Measurements from ENCODE around the gene RASAL1.

Gene RASAL1

DNA sequence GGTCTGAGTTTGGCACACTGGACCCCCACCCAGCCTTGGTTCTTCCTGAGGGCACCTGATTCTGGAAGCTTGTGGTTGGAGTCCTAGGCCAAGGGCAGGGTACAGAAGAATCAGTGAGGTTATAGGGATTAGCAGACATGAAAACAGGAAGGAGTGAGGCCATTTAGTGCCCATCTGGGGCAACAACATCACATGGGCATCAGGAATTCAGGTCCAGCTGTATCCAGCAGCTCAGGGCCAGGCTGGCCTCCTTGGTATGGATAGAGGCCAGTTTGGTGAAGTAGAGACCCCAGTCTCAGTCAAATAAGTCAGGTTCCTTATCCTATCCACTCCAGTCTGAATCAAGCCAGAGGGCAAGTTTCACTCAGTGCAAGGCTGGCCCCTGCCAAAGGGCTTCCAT is 36.2 kb downstream of the RASAL1 start:
- no peak overlapping the region for H3K4me3 ChIP-seq (ENCODE audit: low read depth, low read length)
- DNase-seq (ENCODE audit: low read depth, low spot score): no peak
- TF ChIP-seq, protein P1, sequence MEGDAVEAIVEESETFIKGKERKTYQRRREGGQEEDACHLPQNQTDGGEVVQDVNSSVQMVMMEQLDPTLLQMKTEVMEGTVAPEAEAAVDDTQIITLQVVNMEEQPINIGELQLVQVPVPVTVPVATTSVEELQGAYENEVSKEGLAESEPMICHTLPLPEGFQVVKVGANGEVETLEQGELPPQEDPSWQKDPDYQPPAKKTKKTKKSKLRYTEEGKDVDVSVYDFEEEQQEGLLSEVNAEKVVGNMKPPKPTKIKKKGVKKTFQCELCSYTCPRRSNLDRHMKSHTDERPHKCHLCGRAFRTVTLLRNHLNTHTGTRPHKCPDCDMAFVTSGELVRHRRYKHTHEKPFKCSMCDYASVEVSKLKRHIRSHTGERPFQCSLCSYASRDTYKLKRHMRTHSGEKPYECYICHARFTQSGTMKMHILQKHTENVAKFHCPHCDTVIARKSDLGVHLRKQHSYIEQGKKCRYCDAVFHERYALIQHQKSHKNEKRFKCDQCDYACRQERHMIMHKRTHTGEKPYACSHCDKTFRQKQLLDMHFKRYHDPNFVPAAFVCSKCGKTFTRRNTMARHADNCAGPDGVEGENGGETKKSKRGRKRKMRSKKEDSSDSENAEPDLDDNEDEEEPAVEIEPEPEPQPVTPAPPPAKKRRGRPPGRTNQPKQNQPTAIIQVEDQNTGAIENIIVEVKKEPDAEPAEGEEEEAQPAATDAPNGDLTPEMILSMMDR (IDR thresholded peaks at IDR 0.05; ENCODE audit: low read depth, low read length): no peak
- in situ Hi-C loops (cut with HindIII; ENCODE audit: low sequenced_read_pairs): no loop called here

DNA sequence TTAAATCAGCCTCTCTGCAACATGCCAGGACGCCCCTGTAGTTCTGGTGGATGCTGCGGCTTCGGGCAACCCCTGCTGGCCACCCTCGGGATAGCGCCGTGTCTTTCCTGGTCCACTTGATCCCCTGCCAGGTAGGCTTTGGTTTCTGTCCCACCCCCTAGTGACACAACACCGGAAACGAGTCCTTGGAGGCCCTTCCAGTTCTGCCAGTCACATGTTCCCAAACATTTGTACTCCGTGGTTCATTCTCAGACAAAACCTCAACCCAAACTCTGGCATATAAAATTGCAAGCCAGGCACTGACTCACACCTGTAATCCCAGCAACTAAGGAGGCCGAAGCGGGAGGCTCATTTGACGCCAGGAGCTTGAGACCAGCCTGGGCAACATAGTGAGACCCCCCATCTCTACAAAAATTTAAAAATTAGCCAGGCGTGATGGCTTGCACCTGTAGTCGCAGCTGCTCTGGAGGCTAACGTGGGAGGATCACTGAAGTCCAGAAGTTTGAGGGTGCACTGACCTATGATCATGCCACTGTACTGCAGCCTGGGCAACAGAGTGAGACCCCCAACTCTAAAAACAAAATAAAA is 37.0 kb downstream of the RASAL1 start:
- TF ChIP-seq, protein P1 (IDR thresholded peaks at IDR 0.05; ENCODE audit: low read depth, low read length): peak; percentile 85
- in situ Hi-C loops (cut with HindIII; ENCODE audit: low sequenced_read_pairs): no loop called here
- H3K4me3 ChIP-seq (ENCODE audit: low read depth, low read length): no peak overlapping the region
- DNase-seq (ENCODE audit: low read depth, low spot score): peak; percentile 79

DNA sequence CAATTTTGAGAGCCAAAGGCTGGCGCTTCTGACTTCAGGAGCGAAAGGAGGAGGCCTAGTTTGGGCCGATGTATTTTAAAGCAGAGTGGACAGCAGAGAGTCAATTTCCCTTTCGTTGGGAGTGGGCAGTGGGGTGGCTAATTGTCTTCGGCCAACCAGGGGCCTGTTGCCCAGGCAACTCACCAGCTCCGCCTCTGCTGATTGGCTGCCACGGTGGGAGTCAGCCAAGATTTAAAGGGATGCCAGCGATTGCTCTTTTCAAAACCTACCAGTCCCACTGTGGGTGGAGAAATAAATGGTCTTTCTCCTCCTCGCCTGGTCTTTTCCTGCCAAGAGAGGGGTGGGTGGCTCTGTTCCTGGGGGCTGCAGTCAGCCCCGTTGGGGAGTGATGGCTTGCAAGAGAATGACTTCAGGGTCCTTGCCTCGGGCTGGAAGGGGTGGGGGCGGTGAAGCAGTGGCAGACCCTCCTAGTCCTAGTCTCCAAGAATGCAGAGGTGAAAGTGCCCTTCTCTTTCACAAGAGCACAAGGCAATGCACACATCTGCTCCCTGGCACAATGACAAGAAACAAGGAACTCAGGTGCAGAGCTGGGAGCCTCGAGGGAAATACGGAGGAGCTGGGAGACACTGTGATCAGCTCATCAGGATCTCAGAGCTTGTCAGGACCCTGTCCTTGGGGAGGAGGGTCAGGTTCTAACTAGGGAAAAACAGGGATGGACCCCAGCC is 37.7 kb downstream of the RASAL1 start:
- H3K4me3 ChIP-seq (ENCODE audit: low read depth, low read length): no peak overlapping the region
- TF ChIP-seq, protein P1 (IDR thresholded peaks at IDR 0.05; ENCODE audit: low read depth, low read length): no peak
- in situ Hi-C loops (cut with HindIII; ENCODE audit: low sequenced_read_pairs): no loop called here
- DNase-seq (ENCODE audit: low read depth, low spot score): peak; percentile 38

- in situ Hi-C loops (cut with HindIII; ENCODE audit: low sequenced_read_pairs): no loop called here
- no peak for DNase-seq (ENCODE audit: low read depth, low spot score)
- TF ChIP-seq, protein P1 (IDR thresholded peaks at IDR 0.05; ENCODE audit: low read depth, low read length): no peak
- H3K4me3 ChIP-seq (ENCODE audit: low read depth, low read length): no peak overlapping the region
Observed at GRCh38 chr12:113096675-113097461, 38.7 kb downstream of the RASAL1 start.

GRCh38 chr12:113095405-113095804 is 40.2 kb downstream of the RASAL1 start:
- no peak for DNase-seq (ENCODE audit: low read depth, low spot score)
- in situ Hi-C loops (cut with HindIII; ENCODE audit: low sequenced_read_pairs): no loop called here

GRCh38 chr12:113094738-113095137 is 40.8 kb downstream of the RASAL1 start:
- in situ Hi-C loops (cut with HindIII; ENCODE audit: low sequenced_read_pairs): no loop called here
- H3K4me3 ChIP-seq (ENCODE audit: low read depth, low read length): no peak overlapping the region
- DNase-seq (ENCODE audit: low read depth, low spot score): no peak
- TF ChIP-seq, protein P1 (IDR thresholded peaks at IDR 0.05; ENCODE audit: low read depth, low read length): no peak

More at GRCh38 chr12:113095405-113095804, 40.2 kb downstream of the RASAL1 start:
- TF ChIP-seq, protein P1 (IDR thresholded peaks at IDR 0.05; ENCODE audit: low read depth, low read length): no peak
- H3K4me3 ChIP-seq (ENCODE audit: low read depth, low read length): no peak overlapping the region

Data from astrocyte of the spinal cord (primary cell).